HL-60 (cell line): Measurements from ENCODE around the gene MTIF3.

Experiments
- CTCF ChIP-seq: IDR thresholded peaks from one replicate; pipeline ENCODE4 v1.5.1; 2011; ENCODE audit warnings: low read length, control low read depth, inconsistent platforms; ENCODE audit not compliant: insufficient read depth
- GABPA ChIP-seq: IDR thresholded peaks from 2 replicates; pipeline ENCODE4 v1.6.1; 2012; ENCODE audit warnings: low read depth
- POLR2AphosphoS5 ChIP-seq: IDR thresholded peaks from 2 replicates; pipeline ENCODE4 v1.6.1; 2012; ENCODE audit warnings: low read depth
- SPI1 ChIP-seq: IDR thresholded peaks from 2 replicates; pipeline ENCODE4 v1.6.1; 2012; ENCODE audit warnings: low read depth, mild to moderate bottlenecking, borderline replicate concordance

- no peak for TF ChIP-seq CTCF
- TF ChIP-seq POLR2AphosphoS5: no peak
- TF ChIP-seq SPI1: no peak
- no peak for TF ChIP-seq GABPA
These were observed 29.1 kb downstream of the MTIF3 start for GRCh38 chr13:27421101-27421871.
